K562 (cell line): ENCODE results near the gene MEF2D. TPM values are rescaled to one million over a fixed set of nuclear protein-coding genes. Genes with fewer than 3 reads are reported as not detected.

ENCODE experiments used
- ATF7 ChIP-seq: fragments of 450-650 bp; IDR thresholded peaks from 2 replicates; pipeline ENCODE4 v1.7.1; 2014; ENCODE audit warnings: mild to moderate bottlenecking, moderate library complexity
- BACH1 ChIP-seq: fragments of 200-800 bp; sonication (Bioruptor generic); IDR thresholded peaks from 2 replicates; pipeline ENCODE4 v1.6.1; 2016; ENCODE audit warnings: missing genetic modification characterization, missing compliant biosample characterization
- CBFA2T3 ChIP-seq: fragments of 450-650 bp; IDR thresholded peaks from 2 replicates; pipeline ENCODE4 v1.6.1; 2017
- CHCHD3 ChIP-seq: fragments of 250-450 bp; sonication (Bioruptor Pico); IDR thresholded peaks from 2 replicates; pipeline ENCODE4 v2.1.2; 2022; ENCODE audit warnings: mild to moderate bottlenecking
- FOXK2 ChIP-seq, 2 experiments: fragments of 450-650 bp; IDR thresholded peaks in 1 of 2; conservative IDR thresholded peaks in 1 of 2; 2 replicates each; pipeline ENCODE4 v1.6.1; 2016; ENCODE audit warnings: low read depth in 2 of 2, mild to moderate bottlenecking in 1 of 2
- JUNB ChIP-seq: fragments of 450-650 bp; formaldehyde crosslinking; conservative IDR thresholded peaks from 2 replicates; pipeline ENCODE4 v1.4.0; 2020; ENCODE audit warnings: mild to moderate bottlenecking
- JUND ChIP-seq, 2 experiments: IDR thresholded peaks; 2 replicates in 1 of 2; 3 replicates in 1 of 2; pipeline ENCODE4 v1.6.1; 2011; ENCODE audit warnings: borderline replicate concordance in 2 of 2, low read depth in 2 of 2, low read length in 2 of 2, improper control_type of control experiment in 1 of 2, missing biosample characterization in 1 of 2, missing genetic modification characterization in 1 of 2, missing genetic modification reagents in 1 of 2
- KDM1A ChIP-seq, 2 experiments: fragments of 450-650 bp; IDR thresholded peaks; 2 replicates each; pipeline ENCODE4 v1.6.1; 2016; ENCODE audit warnings: mild to moderate bottlenecking in 2 of 2
- NFE2L1 ChIP-seq: fragments of 450-650 bp; IDR thresholded peaks from 2 replicates; pipeline ENCODE4 v1.6.1; 2016; ENCODE audit warnings: missing genetic modification characterization, low read depth, mild to moderate bottlenecking, missing compliant biosample characterization, moderate library complexity, borderline replicate concordance
- POLR2A ChIP-seq: fragments of 450-650 bp; conservative IDR thresholded peaks from 2 replicates; pipeline ENCODE4 v1.6.1; 2016
- PTTG1 ChIP-seq: fragments of 450-650 bp; IDR thresholded peaks from 2 replicates; pipeline ENCODE4 v1.6.1; 2016; ENCODE audit warnings: low read depth, mild to moderate bottlenecking, missing genetic modification characterization, missing compliant biosample characterization
- RBM25 ChIP-seq: fragments of 200-400 bp; formaldehyde crosslinking; IDR thresholded peaks from 2 replicates; pipeline ENCODE4 v1.6.1; 2018; ENCODE audit warnings: low read length, low read depth, moderate library complexity; ENCODE audit not compliant: severe bottlenecking
- RFX1 ChIP-seq: fragments of 450-650 bp; IDR thresholded peaks from 2 replicates; pipeline ENCODE4 v1.6.1; 2016; ENCODE audit warnings: mild to moderate bottlenecking, moderate library complexity
- SNIP1 ChIP-seq: fragments of 450-650 bp; IDR thresholded peaks from 2 replicates; pipeline ENCODE4 v1.7.1; 2017; ENCODE audit warnings: low read depth, mild to moderate bottlenecking
- ZBED1 ChIP-seq: IDR thresholded peaks from 2 replicates; pipeline ENCODE4 v1.6.1; 2014
- ZFP36 ChIP-seq: fragments of 150-350 bp; IDR thresholded peaks from 2 replicates; pipeline ENCODE4 v1.6.1; 2018; ENCODE audit warnings: low read length, low read depth; ENCODE audit not compliant: partially characterized antibody
- ZNF316 ChIP-seq: fragments of 450-650 bp; IDR thresholded peaks from 2 replicates; pipeline ENCODE4 v1.6.1; 2016
- polyA plus RNA-seq, 8 experiments: library from polyadenylated mRNA; depleted of rRNA in 4 of 8; stranded (reverse) in 5 of 8; unstranded in 3 of 8; fragments of >200 nt; fragmentation: Nextera tagmentation in 2 of 8; fragmentation: Illumina TruSeq in 1 of 8; extraction: Ambion mirVana in 2 of 8; extraction: Trizol in 1 of 8; gene quantifications; 2 replicates each; pipeline versions ENCODE4 v1.2.1 to v1.2.3, GENCODE V29; 2011 to 2014; ENCODE audit warnings: inconsistent platforms in 1 of 8, missing spikeins in 1 of 8
- total RNA-seq, 7 experiments: library from RNA; depleted of rRNA in 6 of 7; stranded (reverse); fragments of >200 nt in 6 of 7; fragmentation: Illumina TruSeq in 2 of 7; extraction: Trizol in 2 of 7; gene quantifications; 2 replicates each; pipeline versions ENCODE4 v1.2.1 to v1.2.3, GENCODE V29; 2011 to 2021; ENCODE audit warnings: low replicate concordance in 1 of 7
- TF ChIP-seq, protein P1 (sequence below), 3 experiments: fragments of 200-800 bp in 1 of 3; sonication (Bioruptor generic) in 1 of 3; sonication (generic) in 1 of 3; formaldehyde crosslinking in 1 of 3; IDR thresholded peaks; 2 replicates each; pipeline versions ENCODE4 v1.6.1 to v1.8.0; 2016 to 2022; ENCODE audit warnings: mild to moderate bottlenecking in 2 of 3, missing compliant biosample characterization in 2 of 3, missing genetic modification characterization in 2 of 3, missing genetic modification reagents in 1 of 3
- TF ChIP-seq, protein P2 (sequence below): sonication (generic); formaldehyde crosslinking; IDR thresholded peaks from 2 replicates; pipeline ENCODE4 v1.8.1; 2023; ENCODE audit warnings: missing genetic modification reagents, mild to moderate bottlenecking, borderline replicate concordance
- TF ChIP-seq, protein P3 (sequence below), 2 experiments: IDR thresholded peaks; 2 replicates each; pipeline ENCODE4 v1.6.1; 2012; ENCODE audit warnings: improper control_type of control experiment in 2 of 2, low read depth in 2 of 2, low read length in 2 of 2, borderline replicate concordance in 1 of 2
- TF ChIP-seq, protein P4 (sequence below): sonication (generic); formaldehyde crosslinking; IDR thresholded peaks from 2 replicates; pipeline ENCODE4 v1.8.0; 2022; ENCODE audit warnings: mild to moderate bottlenecking, missing genetic modification reagents

MEF2D gene
- total and polyA plus RNA-seq, 9 of the 15 experiments (the other 6 are each of a cell fraction or from before 2014, with no cell fraction given) = 0.10 to 19.5 (median 2.6) TPM

DNA sequence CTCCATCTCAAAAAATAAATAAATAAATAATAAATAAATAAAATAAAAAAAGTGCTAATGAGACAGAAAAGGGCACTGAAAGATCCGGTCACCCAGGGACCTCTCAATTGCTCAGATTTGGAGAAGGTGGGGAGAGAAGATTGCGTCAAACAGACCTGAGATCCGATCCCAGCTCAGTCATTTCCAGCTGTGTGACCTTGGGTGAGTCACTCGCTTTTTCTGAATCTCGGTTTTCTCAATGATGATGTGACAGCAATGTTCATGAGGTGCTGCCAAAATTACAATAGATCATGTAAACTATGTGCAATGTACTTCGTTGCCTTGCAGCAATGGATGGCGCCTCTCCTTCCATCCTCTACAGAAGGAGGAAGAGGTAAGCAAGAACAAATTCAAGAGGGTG lies 11.1 kb upstream of the MEF2D start (continued):
- TF ChIP-seq, protein P1, sequence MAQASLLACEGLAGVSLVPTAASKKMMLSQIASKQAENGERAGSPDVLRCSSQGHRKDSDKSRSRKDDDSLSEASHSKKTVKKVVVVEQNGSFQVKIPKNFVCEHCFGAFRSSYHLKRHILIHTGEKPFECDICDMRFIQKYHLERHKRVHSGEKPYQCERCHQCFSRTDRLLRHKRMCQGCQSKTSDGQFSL (CRISPR knock-in tag; IDR thresholded peaks at IDR 0.05) = no peak
- TF ChIP-seq, protein P1 (tag; IDR thresholded peaks at IDR 0.05) = no peak
- no peak for TF ChIP-seq PTTG1 (tag)
- TF ChIP-seq ATF7 = no peak
- TF ChIP-seq JUND (IDR thresholded peaks at IDR 0.05; ENCODE audit: borderline replicate concordance, low read depth, low read length) = 0 out of 2 replicates have a peak, but pooled peaks have one; percentile 17
- TF ChIP-seq JUND (tag; IDR thresholded peaks at IDR 0.05; ENCODE audit: borderline replicate concordance, low read depth, low read length) = no peak
- TF ChIP-seq JUNB (CRISPR knock-in tag) = no peak
- no peak for TF ChIP-seq ZBED1
- peak; percentile 51 to 65; a peak in 3 of 4 replicates for TF ChIP-seq KDM1A (IDR thresholded peaks at IDR 0.05)
- TF ChIP-seq, protein P2, sequence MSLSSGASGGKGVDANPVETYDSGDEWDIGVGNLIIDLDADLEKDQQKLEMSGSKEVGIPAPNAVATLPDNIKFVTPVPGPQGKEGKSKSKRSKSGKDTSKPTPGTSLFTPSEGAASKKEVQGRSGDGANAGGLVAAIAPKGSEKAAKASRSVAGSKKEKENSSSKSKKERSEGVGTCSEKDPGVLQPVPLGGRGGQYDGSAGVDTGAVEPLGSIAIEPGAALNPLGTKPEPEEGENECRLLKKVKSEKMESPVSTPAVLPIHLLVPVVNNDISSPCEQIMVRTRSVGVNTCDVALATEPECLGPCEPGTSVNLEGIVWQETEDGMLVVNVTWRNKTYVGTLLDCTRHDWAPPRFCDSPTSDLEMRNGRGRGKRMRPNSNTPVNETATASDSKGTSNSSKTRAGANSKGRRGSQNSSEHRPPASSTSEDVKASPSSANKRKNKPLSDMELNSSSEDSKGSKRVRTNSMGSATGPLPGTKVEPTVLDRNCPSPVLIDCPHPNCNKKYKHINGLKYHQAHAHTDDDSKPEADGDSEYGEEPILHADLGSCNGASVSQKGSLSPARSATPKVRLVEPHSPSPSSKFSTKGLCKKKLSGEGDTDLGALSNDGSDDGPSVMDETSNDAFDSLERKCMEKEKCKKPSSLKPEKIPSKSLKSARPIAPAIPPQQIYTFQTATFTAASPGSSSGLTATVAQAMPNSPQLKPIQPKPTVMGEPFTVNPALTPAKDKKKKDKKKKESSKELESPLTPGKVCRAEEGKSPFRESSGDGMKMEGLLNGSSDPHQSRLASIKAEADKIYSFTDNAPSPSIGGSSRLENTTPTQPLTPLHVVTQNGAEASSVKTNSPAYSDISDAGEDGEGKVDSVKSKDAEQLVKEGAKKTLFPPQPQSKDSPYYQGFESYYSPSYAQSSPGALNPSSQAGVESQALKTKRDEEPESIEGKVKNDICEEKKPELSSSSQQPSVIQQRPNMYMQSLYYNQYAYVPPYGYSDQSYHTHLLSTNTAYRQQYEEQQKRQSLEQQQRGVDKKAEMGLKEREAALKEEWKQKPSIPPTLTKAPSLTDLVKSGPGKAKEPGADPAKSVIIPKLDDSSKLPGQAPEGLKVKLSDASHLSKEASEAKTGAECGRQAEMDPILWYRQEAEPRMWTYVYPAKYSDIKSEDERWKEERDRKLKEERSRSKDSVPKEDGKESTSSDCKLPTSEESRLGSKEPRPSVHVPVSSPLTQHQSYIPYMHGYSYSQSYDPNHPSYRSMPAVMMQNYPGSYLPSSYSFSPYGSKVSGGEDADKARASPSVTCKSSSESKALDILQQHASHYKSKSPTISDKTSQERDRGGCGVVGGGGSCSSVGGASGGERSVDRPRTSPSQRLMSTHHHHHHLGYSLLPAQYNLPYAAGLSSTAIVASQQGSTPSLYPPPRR (CRISPR knock-in tag) = no peak
- TF ChIP-seq CBFA2T3 = peak; percentile 49
- TF ChIP-seq BACH1 (tag) = no peak
- TF ChIP-seq CHCHD3 (CRISPR knock-in tag) = no peak
- TF ChIP-seq POLR2A = no peak
- peak; percentile 26 for TF ChIP-seq ZFP36
- TF ChIP-seq, protein P3, sequence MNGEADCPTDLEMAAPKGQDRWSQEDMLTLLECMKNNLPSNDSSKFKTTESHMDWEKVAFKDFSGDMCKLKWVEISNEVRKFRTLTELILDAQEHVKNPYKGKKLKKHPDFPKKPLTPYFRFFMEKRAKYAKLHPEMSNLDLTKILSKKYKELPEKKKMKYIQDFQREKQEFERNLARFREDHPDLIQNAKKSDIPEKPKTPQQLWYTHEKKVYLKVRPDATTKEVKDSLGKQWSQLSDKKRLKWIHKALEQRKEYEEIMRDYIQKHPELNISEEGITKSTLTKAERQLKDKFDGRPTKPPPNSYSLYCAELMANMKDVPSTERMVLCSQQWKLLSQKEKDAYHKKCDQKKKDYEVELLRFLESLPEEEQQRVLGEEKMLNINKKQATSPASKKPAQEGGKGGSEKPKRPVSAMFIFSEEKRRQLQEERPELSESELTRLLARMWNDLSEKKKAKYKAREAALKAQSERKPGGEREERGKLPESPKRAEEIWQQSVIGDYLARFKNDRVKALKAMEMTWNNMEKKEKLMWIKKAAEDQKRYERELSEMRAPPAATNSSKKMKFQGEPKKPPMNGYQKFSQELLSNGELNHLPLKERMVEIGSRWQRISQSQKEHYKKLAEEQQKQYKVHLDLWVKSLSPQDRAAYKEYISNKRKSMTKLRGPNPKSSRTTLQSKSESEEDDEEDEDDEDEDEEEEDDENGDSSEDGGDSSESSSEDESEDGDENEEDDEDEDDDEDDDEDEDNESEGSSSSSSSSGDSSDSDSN (IDR thresholded peaks at IDR 0.05; ENCODE audit: borderline replicate concordance in 1 of 2, low read depth in 2 of 2, low read length in 2 of 2) = no peak
- no peak for TF ChIP-seq SNIP1
- peak; percentile 22 for TF ChIP-seq RBM25
- peak; percentile 12; the same call in 1 of the 2 replicates for TF ChIP-seq ZNF316
- no peak for TF ChIP-seq NFE2L1 (tag)
- no peak for TF ChIP-seq FOXK2 (conservative IDR thresholded peaks at IDR 0.05 in 1 of 2, IDR thresholded peaks at IDR 0.05 in 1 of 2; ENCODE audit: low read depth in 2 of 2)
- no peak for TF ChIP-seq RFX1
- TF ChIP-seq, protein P4, sequence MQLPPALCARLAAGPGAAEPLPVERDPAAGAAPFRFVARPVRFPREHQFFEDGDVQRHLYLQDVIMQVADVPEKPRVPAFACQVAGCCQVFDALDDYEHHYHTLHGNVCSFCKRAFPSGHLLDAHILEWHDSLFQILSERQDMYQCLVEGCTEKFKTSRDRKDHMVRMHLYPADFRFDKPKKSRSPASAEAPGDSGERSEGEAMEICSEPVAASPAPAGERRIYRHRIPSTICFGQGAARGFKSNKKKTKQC (CRISPR knock-in tag) = no peak
